ENCODE measurements around the gene PRR5. TPM values are rescaled to one million over a fixed set of nuclear protein-coding genes. Genes with fewer than 3 reads are reported as not detected.

Gene PRR5
- total RNA-seq, 1 experiment from 2014 or later, result 26.9 TPM

- H3K4me2 ChIP-seq (ENCODE audit: low read length), result no peak overlapping the region
- ChIA-PET POLR2A (no interaction called here), CTCF (no interaction called here), RAD21 (ENCODE audit: low non-redundant PET in 1 of 2, low total read pairs in 2 of 2, uncharacterized antibody in 2 of 2, unreplicated experiment in 2 of 2) (no interaction called here)
- ATAC-seq, result no peak
- no peak overlapping the region for H3K9ac ChIP-seq (ENCODE audit: low read length)
- no peak overlapping the region for H3K27ac ChIP-seq (ENCODE audit: low read depth, low read length)
- no peaks in the 10 kb centered on the region for H4K20me1 ChIP-seq (ENCODE audit: insufficient read depth)
- intact Hi-C loops (cut with micrococcal nuclease), result no loop called here
- H3K4me1 ChIP-seq (ENCODE audit: control insufficient read depth in 1 of 2, insufficient read depth in 2 of 2, low read length in 2 of 2), result no peaks in the 10 kb centered on the region; a peak in 1 of 4 replicates
- no peak for TF ChIP-seq SRF (IDR thresholded peaks at IDR 0.05; ENCODE audit: low read depth)
- TF ChIP-seq POLR2AphosphoS5 (IDR thresholded peaks at IDR 0.05; ENCODE audit: low read depth, low read length), result no peak
- no peak for TF ChIP-seq JUND (IDR thresholded peaks at IDR 0.05)
- H3K9me3 ChIP-seq (ENCODE audit: control insufficient read depth in 1 of 2, insufficient read depth in 1 of 2, low read depth in 1 of 2, low read length in 2 of 2), result no peaks in the 10 kb centered on the region
- H3K4me3 ChIP-seq (replicated peaks in 1 of 2; ENCODE audit: low read depth in 1 of 2, low read length in 2 of 2), result no peak overlapping the region
- H3K27me3 ChIP-seq (ENCODE audit: insufficient read depth, low read length), result no peaks in the 10 kb centered on the region
- no peak for DNase-seq (ENCODE audit: low read depth, low spot score)
- no peaks in the 10 kb centered on the region; a peak in 2 of 4 replicates for H3K36me3 ChIP-seq (ENCODE audit: control insufficient read depth in 1 of 2, insufficient read depth in 2 of 2, low read length in 2 of 2)
- 0 out of 2 replicates have a peak, but pooled peaks cover 3% of the 10 kb centered on the region for H3K79me2 ChIP-seq (ENCODE audit: insufficient read depth, low read length)
- no peak overlapping the region for H2AFZ ChIP-seq (ENCODE audit: low read depth, low read length, poor library complexity, severe bottlenecking)
- no TSS peak for BruUV-seq (replicated peaks)
- H3K9me2 ChIP-seq (ENCODE audit: insufficient read depth), result no peaks in the 10 kb centered on the region
These were observed 20.6 kb downstream of the PRR5 start for GRCh38 chr22:44722611-44723010.

GRCh38 chr22:44723801-44724200, 21.8 kb downstream of the PRR5 start:
- Histone ChIP-seq H3K9me3 (ENCODE audit: control insufficient read depth in 1 of 2, insufficient read depth in 1 of 2, low read depth in 1 of 2, low read length in 2 of 2) (no peaks in the 10 kb centered on the region), H3K4me2 (ENCODE audit: low read length) (no peak overlapping the region), H4K20me1 (ENCODE audit: insufficient read depth) (no peaks in the 10 kb centered on the region), H3K9ac (ENCODE audit: low read length) (no peak overlapping the region), H3K36me3 (ENCODE audit: control insufficient read depth in 1 of 2, insufficient read depth in 2 of 2, low read length in 2 of 2) (no peaks in the 10 kb centered on the region; a peak in 3 of 4 replicates), H3K4me1 (ENCODE audit: control insufficient read depth in 1 of 2, insufficient read depth in 2 of 2, low read length in 2 of 2) (no peaks in the 10 kb centered on the region; a peak in 1 of 4 replicates), H3K27ac (ENCODE audit: low read depth, low read length) (no peak overlapping the region), H3K79me2 (ENCODE audit: insufficient read depth, low read length) (0 out of 2 replicates have a peak, but pooled peaks cover 3% of the 10 kb centered on the region), H3K4me3 (replicated peaks in 1 of 2; ENCODE audit: low read depth in 1 of 2, low read length in 2 of 2) (no peak overlapping the region), H2AFZ (ENCODE audit: low read depth, low read length, poor library complexity, severe bottlenecking) (no peak overlapping the region), H3K27me3 (ENCODE audit: insufficient read depth, low read length) (no peaks in the 10 kb centered on the region), H3K9me2 (ENCODE audit: insufficient read depth) (no peaks in the 10 kb centered on the region)
- no TSS peak for BruUV-seq (replicated peaks)
- peak; percentile 81 for ATAC-seq
- peak; percentile 64 for DNase-seq (ENCODE audit: low read depth, low spot score)
- intact Hi-C loops (cut with micrococcal nuclease), result no loop called here
- ChIA-PET CTCF (no interaction called here), RAD21 (ENCODE audit: low non-redundant PET in 1 of 2, low total read pairs in 2 of 2, uncharacterized antibody in 2 of 2, unreplicated experiment in 2 of 2) (no interaction called here), POLR2A (no interaction called here)
- TF ChIP-seq ATF3 (IDR thresholded peaks at IDR 0.05), result no peak
- peak; percentile 62 for TF ChIP-seq SP1 (IDR thresholded peaks at IDR 0.05; ENCODE audit: low read depth)
- no peak for TF ChIP-seq EZH2 (IDR thresholded peaks at IDR 0.05)
